HCT116 (cell line): ENCODE measurements around the gene PTPRR. TPM values are rescaled to one million over a fixed set of nuclear protein-coding genes. Genes with fewer than 3 reads are reported as not detected.

Experiments
- ATAC-seq: fragments of 200-7000 bp; cut with Tn5 transposase; 2 replicates; pipeline ENCODE4 v1.9.1; 2020; ENCODE audit warnings: mild to moderate bottlenecking, moderate library complexity
- BruUV-seq: library from RNA; stranded (reverse); fragments of 400-500 nt; replicated peaks from 2 replicates; lab custom pipeline; 2021; lab: Mats Ljungman, UMichigan
- CTCF ChIA-PET: fragments of 300-600 bp; sonication (Branson Sonifier 250); formaldehyde crosslinking; loops from one replicate; lab custom pipeline; 2021; ENCODE audit warnings: antibody characterized with exemption; lab: Charles Lee
- POLR2A ChIA-PET: fragments of 300-600, 350-600 bp; sonication (Branson Sonifier 250); formaldehyde crosslinking; loops from one replicate; lab custom pipeline; 2021; ENCODE audit warnings: antibody characterized with exemption; lab: Charles Lee
- RAD21 ChIA-PET, 2 experiments: fragments of 300-600 bp; sonication (Branson Sonifier 250); formaldehyde crosslinking; loops; one replicate each; lab custom pipeline; 2023; ENCODE audit warnings: low total read pairs in 2 of 2; ENCODE audit not compliant: uncharacterized antibody in 2 of 2, unreplicated experiment in 2 of 2, low non-redundant PET in 1 of 2; lab: Charles Lee
- DNase-seq: peaks from one replicate; pipeline ENCODE4 v3.0.0-alpha.2; 2010; ENCODE audit warnings: low read depth, low spot score
- H2AFZ ChIP-seq: fragments of 200-600 bp; shearing (Covaris generic), sonication (generic); 2 replicates; pipeline ENCODE4 v1.6.1; 2017; ENCODE audit warnings: low read depth, mixed run types, mixed read lengths, antibody characterized with exemption, low read length; ENCODE audit not compliant: poor library complexity, severe bottlenecking
- H3K27ac ChIP-seq: 2 replicates; pipeline ENCODE4 v1.5.1; 2012; ENCODE audit warnings: low read depth, low read length
- H3K27me3 ChIP-seq: fragments of 200-600 bp; sonication (generic); 2 replicates; pipeline ENCODE4 v1.6.1; 2016; ENCODE audit warnings: mixed run types, low read length, mixed read lengths; ENCODE audit not compliant: insufficient read depth
- H3K36me3 ChIP-seq, 2 experiments: fragments of 200-500 bp in 1 of 2; fragments of 200-600 bp in 1 of 2; sonication (Bioruptor generic) in 1 of 2; sonication (generic) in 1 of 2; 2 replicates each; pipeline versions ENCODE4 v1.5.1 to v1.6.1; 2014 to 2016; ENCODE audit warnings: low read length in 2 of 2, inconsistent platforms in 1 of 2, mixed read lengths in 1 of 2, mixed run types in 1 of 2; ENCODE audit not compliant: insufficient read depth in 2 of 2, control insufficient read depth in 1 of 2
- H3K4me1 ChIP-seq, 2 experiments: fragments of 200-600 bp in 1 of 2; sonication (generic) in 1 of 2; 2 replicates each; pipeline versions ENCODE4 v1.5.1 to v1.6.1; 2012 to 2017; ENCODE audit warnings: low read length in 2 of 2, inconsistent platforms in 1 of 2, mild to moderate bottlenecking in 1 of 2, mixed read lengths in 1 of 2, mixed run types in 1 of 2, moderate library complexity in 1 of 2; ENCODE audit not compliant: insufficient read depth in 2 of 2, control insufficient read depth in 1 of 2
- H3K4me2 ChIP-seq: fragments of 200-600 bp; sonication (generic); 2 replicates; pipeline ENCODE4 v1.6.1; 2017; ENCODE audit warnings: mixed run types, low read length, mixed read lengths
- H3K4me3 ChIP-seq, 2 experiments: fragments of 200-600 bp in 1 of 2; sonication (generic) in 1 of 2; replicated peaks in 1 of 2; 2 replicates each; pipeline ENCODE4 v1.5.1; 2011 to 2016; ENCODE audit warnings: low read length in 2 of 2, control low read depth in 1 of 2, low read depth in 1 of 2, mild to moderate bottlenecking in 1 of 2, mixed read lengths in 1 of 2, mixed run types in 1 of 2
- H3K79me2 ChIP-seq: fragments of 200-600 bp; sonication (generic); 2 replicates; pipeline ENCODE4 v1.6.1; 2017; ENCODE audit warnings: mild to moderate bottlenecking, mixed run types, low read length, moderate library complexity, mixed read lengths; ENCODE audit not compliant: insufficient read depth
- H3K9ac ChIP-seq: fragments of 200-600 bp; sonication (generic); 2 replicates; pipeline ENCODE4 v1.6.1; 2016; ENCODE audit warnings: low read length, mixed read lengths
- H3K9me2 ChIP-seq: fragments of 200-600 bp; sonication (generic), shearing (Covaris generic); 2 replicates; pipeline ENCODE4 v1.6.1; 2017; ENCODE audit warnings: mixed run types, mild to moderate bottlenecking, moderate library complexity; ENCODE audit not compliant: insufficient read depth
- H3K9me3 ChIP-seq, 2 experiments: fragments of 200-500 bp in 1 of 2; fragments of 200-600 bp in 1 of 2; sonication (Bioruptor generic) in 1 of 2; sonication (generic) in 1 of 2; 2 replicates each; pipeline ENCODE4 v1.6.1; 2014 to 2017; ENCODE audit warnings: low read length in 2 of 2, mixed read lengths in 2 of 2, inconsistent platforms in 1 of 2, low read depth in 1 of 2, mild to moderate bottlenecking in 1 of 2, mixed run types in 1 of 2, moderate library complexity in 1 of 2; ENCODE audit not compliant: control insufficient read depth in 1 of 2, insufficient read depth in 1 of 2
- H4K20me1 ChIP-seq: fragments of 200-600 bp; sonication (generic), shearing (Covaris generic); 2 replicates; pipeline ENCODE4 v1.6.1; 2017; ENCODE audit warnings: mixed run types, mild to moderate bottlenecking, moderate library complexity; ENCODE audit not compliant: insufficient read depth
- ATF3 ChIP-seq: IDR thresholded peaks from 2 replicates; pipeline ENCODE4 v1.6.1; 2012
- CEBPB ChIP-seq: IDR thresholded peaks from 2 replicates; pipeline ENCODE4 v1.6.1; 2012; ENCODE audit warnings: low read depth
- EGR1 ChIP-seq: IDR thresholded peaks from 2 replicates; pipeline ENCODE4 v1.6.1; 2012; ENCODE audit warnings: low read depth
- ELF1 ChIP-seq: IDR thresholded peaks from 2 replicates; pipeline ENCODE4 v1.6.1; 2012; ENCODE audit warnings: low read depth, borderline replicate concordance
- EZH2 ChIP-seq: fragments of 200-600 bp; sonication (generic); IDR thresholded peaks from 2 replicates; pipeline ENCODE4 v1.6.1; 2017; ENCODE audit warnings: antibody characterized with exemption, mixed run types
- EZH2phosphoT487 ChIP-seq: fragments of 200-600 bp; IDR thresholded peaks from 2 replicates; pipeline ENCODE4 v1.6.1; 2018; ENCODE audit warnings: antibody characterized with exemption, borderline replicate concordance
- MAX ChIP-seq: IDR thresholded peaks from 2 replicates; pipeline ENCODE4 v1.6.1; 2012
- POLR2AphosphoS5 ChIP-seq: IDR thresholded peaks from 2 replicates; pipeline ENCODE4 v1.6.1; 2011; ENCODE audit warnings: mild to moderate bottlenecking, low read depth, low read length, moderate library complexity
- TCF7L2 ChIP-seq: IDR thresholded peaks from 2 replicates; pipeline ENCODE4 v1.7.0; 2011; ENCODE audit warnings: borderline replicate concordance, inconsistent platforms; ENCODE audit not compliant: insufficient read depth, insufficient read length; ENCODE audit errors: extremely low read depth
- YY1 ChIP-seq: IDR thresholded peaks from 2 replicates; pipeline ENCODE4 v1.6.1; 2011; ENCODE audit warnings: low read length, low read depth, moderate library complexity, mild to moderate bottlenecking; ENCODE audit not compliant: insufficient replicate concordance; ENCODE audit errors: extremely low read depth
- intact Hi-C: fragments of 100-400 bp; cut with micrococcal nuclease; formaldehyde crosslinking; loops from 2 replicates; pipeline ENCODE4 v1.10.0; 2022
- total RNA-seq: library from RNA; stranded (reverse); gene quantifications from one replicate; pipeline ENCODE4 v1.2.1, GENCODE V29; 2021; ENCODE audit not compliant: unreplicated experiment

The PTPRR gene
- total RNA-seq, 1 experiment from 2014 or later, result 0.27 TPM

GRCh38 chr12:70788774-70789173 is 131.8 kb downstream of the PTPRR start:
- Histone ChIP-seq H3K9ac (no peak overlapping the region), H3K4me1 (no peaks in the 10 kb centered on the region), H3K36me3 (no peaks in the 10 kb centered on the region), H3K9me3 (no peaks in the 10 kb centered on the region), H3K4me3 (no peak overlapping the region), H3K79me2 (no peaks in the 10 kb centered on the region), H3K27ac (no peak overlapping the region), H3K27me3 (no peaks in the 10 kb centered on the region), H3K4me2 (no peak overlapping the region)
- DNase-seq (no peak), ATAC-seq (no peak)
- CTCF ChIA-PET, result no interaction called here
- RAD21 ChIA-PET, result no interaction called here
- BruUV-seq, result no TSS peak
- no peak for TF ChIP-seq TCF7L2
- TF ChIP-seq POLR2AphosphoS5, result no peak
- no peak for TF ChIP-seq EGR1
- no peak for TF ChIP-seq ATF3
- no peak for TF ChIP-seq MAX
- no peak for TF ChIP-seq CEBPB
- TF ChIP-seq YY1, result no peak
- no peak for TF ChIP-seq ELF1
- TF ChIP-seq, all 23 proteins: peak for 0
- H3K9me2 ChIP-seq, result no peaks in the 10 kb centered on the region
- POLR2A ChIA-PET, result no interaction called here
- no peak overlapping the region for H2AFZ ChIP-seq
- intact Hi-C loops, result no loop called here
- H4K20me1 ChIP-seq, result no peaks in the 10 kb centered on the region

GRCh38 chr12:70787612-70788011 is 132.9 kb downstream of the PTPRR start:
- no peaks in the 10 kb centered on the region for H3K9me2 ChIP-seq
- H3K4me1 ChIP-seq, result no peaks in the 10 kb centered on the region
- intact Hi-C loops, result no loop called here
- no TSS peak for BruUV-seq
- no peak for TF ChIP-seq EZH2phosphoT487
- no peak for TF ChIP-seq POLR2AphosphoS5
- no peak for TF ChIP-seq EZH2
- TF ChIP-seq, all 23 proteins: peak for 0
- ChIA-PET RAD21 (no interaction called here), POLR2A (no interaction called here), CTCF (interaction anchor here (1.1 kb wide), 1 partner anchor 54 kb away, joined by 7 read pairs; no protein-coding TSS in a partner anchor)
- Histone ChIP-seq H3K36me3 (no peaks in the 10 kb centered on the region), H3K79me2 (no peaks in the 10 kb centered on the region), H3K27ac (no peak overlapping the region), H4K20me1 (no peaks in the 10 kb centered on the region), H3K4me3 (no peak overlapping the region), H3K9me3 (no peaks in the 10 kb centered on the region), H3K9ac (no peak overlapping the region), H3K4me2 (no peak overlapping the region), H3K27me3 (no peaks in the 10 kb centered on the region), H2AFZ (no peak overlapping the region)
- ATAC-seq, result no peak
- no peak for DNase-seq
